HCT116 (cell line): ENCODE data around the gene MDM4. TPM values are rescaled to one million over a fixed set of nuclear protein-coding genes. Genes with fewer than 3 reads are reported as not detected.

Experiments used
- ATAC-seq: fragments of 200-7000 bp; cut with Tn5 transposase; 2 replicates; pipeline ENCODE4 v1.9.1; 2020; ENCODE audit warnings: mild to moderate bottlenecking, moderate library complexity
- BruUV-seq: library from RNA; stranded (reverse); fragments of 400-500 nt; replicated peaks from 2 replicates; lab custom pipeline; 2021; lab: Mats Ljungman, UMichigan
- CTCF ChIA-PET: fragments of 300-600 bp; sonication (Branson Sonifier 250); formaldehyde crosslinking; loops from one replicate; lab custom pipeline; 2021; ENCODE audit warnings: antibody characterized with exemption; lab: Charles Lee
- POLR2A ChIA-PET: fragments of 300-600, 350-600 bp; sonication (Branson Sonifier 250); formaldehyde crosslinking; loops from one replicate; lab custom pipeline; 2021; ENCODE audit warnings: antibody characterized with exemption; lab: Charles Lee
- RAD21 ChIA-PET, 2 experiments: fragments of 300-600 bp; sonication (Branson Sonifier 250); formaldehyde crosslinking; loops; one replicate each; lab custom pipeline; 2023; ENCODE audit warnings: low total read pairs in 2 of 2; ENCODE audit not compliant: uncharacterized antibody in 2 of 2, unreplicated experiment in 2 of 2, low non-redundant PET in 1 of 2; lab: Charles Lee
- DNase-seq: peaks from one replicate; pipeline ENCODE4 v3.0.0-alpha.2; 2010; ENCODE audit warnings: low read depth, low spot score
- H2AFZ ChIP-seq: fragments of 200-600 bp; shearing (Covaris generic), sonication (generic); 2 replicates; pipeline ENCODE4 v1.6.1; 2017; ENCODE audit warnings: low read depth, mixed run types, mixed read lengths, antibody characterized with exemption, low read length; ENCODE audit not compliant: poor library complexity, severe bottlenecking
- H3K27ac ChIP-seq: 2 replicates; pipeline ENCODE4 v1.5.1; 2012; ENCODE audit warnings: low read depth, low read length
- H3K27me3 ChIP-seq: fragments of 200-600 bp; sonication (generic); 2 replicates; pipeline ENCODE4 v1.6.1; 2016; ENCODE audit warnings: mixed run types, low read length, mixed read lengths; ENCODE audit not compliant: insufficient read depth
- H3K36me3 ChIP-seq, 2 experiments: fragments of 200-500 bp in 1 of 2; fragments of 200-600 bp in 1 of 2; sonication (Bioruptor generic) in 1 of 2; sonication (generic) in 1 of 2; 2 replicates each; pipeline versions ENCODE4 v1.5.1 to v1.6.1; 2014 to 2016; ENCODE audit warnings: low read length in 2 of 2, inconsistent platforms in 1 of 2, mixed read lengths in 1 of 2, mixed run types in 1 of 2; ENCODE audit not compliant: insufficient read depth in 2 of 2, control insufficient read depth in 1 of 2
- H3K4me1 ChIP-seq, 2 experiments: fragments of 200-600 bp in 1 of 2; sonication (generic) in 1 of 2; 2 replicates each; pipeline versions ENCODE4 v1.5.1 to v1.6.1; 2012 to 2017; ENCODE audit warnings: low read length in 2 of 2, inconsistent platforms in 1 of 2, mild to moderate bottlenecking in 1 of 2, mixed read lengths in 1 of 2, mixed run types in 1 of 2, moderate library complexity in 1 of 2; ENCODE audit not compliant: insufficient read depth in 2 of 2, control insufficient read depth in 1 of 2
- H3K4me2 ChIP-seq: fragments of 200-600 bp; sonication (generic); 2 replicates; pipeline ENCODE4 v1.6.1; 2017; ENCODE audit warnings: mixed run types, low read length, mixed read lengths
- H3K4me3 ChIP-seq, 2 experiments: fragments of 200-600 bp in 1 of 2; sonication (generic) in 1 of 2; replicated peaks in 1 of 2; 2 replicates each; pipeline ENCODE4 v1.5.1; 2011 to 2016; ENCODE audit warnings: low read length in 2 of 2, control low read depth in 1 of 2, low read depth in 1 of 2, mild to moderate bottlenecking in 1 of 2, mixed read lengths in 1 of 2, mixed run types in 1 of 2
- H3K79me2 ChIP-seq: fragments of 200-600 bp; sonication (generic); 2 replicates; pipeline ENCODE4 v1.6.1; 2017; ENCODE audit warnings: mild to moderate bottlenecking, mixed run types, low read length, moderate library complexity, mixed read lengths; ENCODE audit not compliant: insufficient read depth
- H3K9ac ChIP-seq: fragments of 200-600 bp; sonication (generic); 2 replicates; pipeline ENCODE4 v1.6.1; 2016; ENCODE audit warnings: low read length, mixed read lengths
- H3K9me2 ChIP-seq: fragments of 200-600 bp; sonication (generic), shearing (Covaris generic); 2 replicates; pipeline ENCODE4 v1.6.1; 2017; ENCODE audit warnings: mixed run types, mild to moderate bottlenecking, moderate library complexity; ENCODE audit not compliant: insufficient read depth
- H3K9me3 ChIP-seq, 2 experiments: fragments of 200-500 bp in 1 of 2; fragments of 200-600 bp in 1 of 2; sonication (Bioruptor generic) in 1 of 2; sonication (generic) in 1 of 2; 2 replicates each; pipeline ENCODE4 v1.6.1; 2014 to 2017; ENCODE audit warnings: low read length in 2 of 2, mixed read lengths in 2 of 2, inconsistent platforms in 1 of 2, low read depth in 1 of 2, mild to moderate bottlenecking in 1 of 2, mixed run types in 1 of 2, moderate library complexity in 1 of 2; ENCODE audit not compliant: control insufficient read depth in 1 of 2, insufficient read depth in 1 of 2
- H4K20me1 ChIP-seq: fragments of 200-600 bp; sonication (generic), shearing (Covaris generic); 2 replicates; pipeline ENCODE4 v1.6.1; 2017; ENCODE audit warnings: mixed run types, mild to moderate bottlenecking, moderate library complexity; ENCODE audit not compliant: insufficient read depth
- CBX3 ChIP-seq: IDR thresholded peaks from 2 replicates; pipeline ENCODE4 v1.6.1; 2012; ENCODE audit warnings: low read depth
- ELF1 ChIP-seq: IDR thresholded peaks from 2 replicates; pipeline ENCODE4 v1.6.1; 2012; ENCODE audit warnings: low read depth, borderline replicate concordance
- EZH2 ChIP-seq: fragments of 200-600 bp; sonication (generic); IDR thresholded peaks from 2 replicates; pipeline ENCODE4 v1.6.1; 2017; ENCODE audit warnings: antibody characterized with exemption, mixed run types
- JUND ChIP-seq: IDR thresholded peaks from 2 replicates; pipeline ENCODE4 v1.6.1; 2012
- MAX ChIP-seq: IDR thresholded peaks from 2 replicates; pipeline ENCODE4 v1.6.1; 2012
- POLR2A ChIP-seq: IDR thresholded peaks from 2 replicates; pipeline ENCODE4 v1.7.0; 2011; ENCODE audit warnings: borderline replicate concordance; ENCODE audit not compliant: insufficient read depth, insufficient read length; ENCODE audit errors: extremely low read depth
- SRF ChIP-seq: IDR thresholded peaks from 2 replicates; pipeline ENCODE4 v1.6.1; 2012; ENCODE audit warnings: low read depth
- TCF7L2 ChIP-seq: IDR thresholded peaks from 2 replicates; pipeline ENCODE4 v1.7.0; 2011; ENCODE audit warnings: borderline replicate concordance, inconsistent platforms; ENCODE audit not compliant: insufficient read depth, insufficient read length; ENCODE audit errors: extremely low read depth
- YY1 ChIP-seq: IDR thresholded peaks from 2 replicates; pipeline ENCODE4 v1.6.1; 2011; ENCODE audit warnings: low read length, low read depth, moderate library complexity, mild to moderate bottlenecking; ENCODE audit not compliant: insufficient replicate concordance; ENCODE audit errors: extremely low read depth
- ZBTB33 ChIP-seq: IDR thresholded peaks from 2 replicates; pipeline ENCODE4 v1.6.1; 2011; ENCODE audit warnings: mild to moderate bottlenecking, low read length, moderate library complexity; ENCODE audit not compliant: insufficient replicate concordance; ENCODE audit errors: extremely low read depth
- ZFX ChIP-seq: fragments of 450-650 bp; IDR thresholded peaks from 2 replicates; pipeline ENCODE4 v1.6.1; 2017
- ZNF274 ChIP-seq: fragments of 200-500 bp; sonication (Bioruptor generic); IDR thresholded peaks from 2 replicates; pipeline ENCODE4 v1.6.1; 2014; ENCODE audit warnings: mild to moderate bottlenecking, low read depth, low read length, inconsistent platforms
- intact Hi-C: fragments of 100-400 bp; cut with micrococcal nuclease; formaldehyde crosslinking; loops from 2 replicates; pipeline ENCODE4 v1.10.0; 2022
- total RNA-seq: library from RNA; stranded (reverse); gene quantifications from one replicate; pipeline ENCODE4 v1.2.1, GENCODE V29; 2021; ENCODE audit not compliant: unreplicated experiment

Gene MDM4
- total RNA-seq, 1 experiment from 2014 or later: 79.5 TPM

GRCh38 chr1:204560590-204561150, 44.5 kb downstream of the MDM4 start:
- CTCF ChIA-PET: interaction anchor here (1.5 kb wide), 1 partner anchor 246 kb away, joined by 6 read pairs; no protein-coding TSS in a partner anchor
- intact Hi-C loops: loop anchor here (10.0 kb wide), 1 partner anchor 384 kb away; no protein-coding TSS in a partner anchor
- TF ChIP-seq YY1 (no peak), CBX3 (no peak), TCF7L2 (no peak), ZFX (no peak), ZNF274 (no peak), SRF (no peak), POLR2A (no peak), MAX (no peak), ELF1 (no peak), ZBTB33 (no peak), EZH2 (no peak), JUND (no peak)

More at GRCh38 chr1:204560590-204561150, 44.5 kb downstream of the MDM4 start:
- 0 out of 2 replicates have a peak, but pooled peaks cover 4% of the 10 kb centered on the region for H4K20me1 ChIP-seq
- ATAC-seq: no peak
- no peaks in the 10 kb centered on the region for H3K9me3 ChIP-seq
- DNase-seq: no peak
- POLR2A ChIA-PET: no interaction called here
- no TSS peak for BruUV-seq
- no peak overlapping the region for H3K4me2 ChIP-seq
- no peaks in the 10 kb centered on the region for H3K27me3 ChIP-seq
- H3K36me3 ChIP-seq: no peaks in the 10 kb centered on the region
- no peak overlapping the region for H3K4me3 ChIP-seq
- no peaks in the 10 kb centered on the region for H3K9me2 ChIP-seq
- RAD21 ChIA-PET: no interaction called here
- no peak overlapping the region for H3K9ac ChIP-seq
- no peak overlapping the region for H2AFZ ChIP-seq
- H3K4me1 ChIP-seq: peaks cover 6 to 17% of the 10 kb centered on the region in 2 experiments
- H3K79me2 ChIP-seq: no peaks in the 10 kb centered on the region
- H3K27ac ChIP-seq: no peak overlapping the region
